RPMI7951 (cell line): ENCODE results near the gene WNT6. TPM values are rescaled to one million over a fixed set of nuclear protein-coding genes. Genes with fewer than 3 reads are reported as not detected.

ENCODE experiments used
- DNase-seq: peaks from one replicate; pipeline ENCODE4 v3.0.0-alpha.2; 2012; ENCODE audit warnings: low read depth
- total RNA-seq: library from RNA; depleted of rRNA; stranded (reverse); fragments of >200 nt; shearing (Covaris generic); gene quantifications from 2 replicates; pipeline ENCODE4 v1.2.3, GENCODE V29; 2014

Gene WNT6
- total RNA-seq, 1 experiment from 2014 or later: 4.2 TPM

DNA sequence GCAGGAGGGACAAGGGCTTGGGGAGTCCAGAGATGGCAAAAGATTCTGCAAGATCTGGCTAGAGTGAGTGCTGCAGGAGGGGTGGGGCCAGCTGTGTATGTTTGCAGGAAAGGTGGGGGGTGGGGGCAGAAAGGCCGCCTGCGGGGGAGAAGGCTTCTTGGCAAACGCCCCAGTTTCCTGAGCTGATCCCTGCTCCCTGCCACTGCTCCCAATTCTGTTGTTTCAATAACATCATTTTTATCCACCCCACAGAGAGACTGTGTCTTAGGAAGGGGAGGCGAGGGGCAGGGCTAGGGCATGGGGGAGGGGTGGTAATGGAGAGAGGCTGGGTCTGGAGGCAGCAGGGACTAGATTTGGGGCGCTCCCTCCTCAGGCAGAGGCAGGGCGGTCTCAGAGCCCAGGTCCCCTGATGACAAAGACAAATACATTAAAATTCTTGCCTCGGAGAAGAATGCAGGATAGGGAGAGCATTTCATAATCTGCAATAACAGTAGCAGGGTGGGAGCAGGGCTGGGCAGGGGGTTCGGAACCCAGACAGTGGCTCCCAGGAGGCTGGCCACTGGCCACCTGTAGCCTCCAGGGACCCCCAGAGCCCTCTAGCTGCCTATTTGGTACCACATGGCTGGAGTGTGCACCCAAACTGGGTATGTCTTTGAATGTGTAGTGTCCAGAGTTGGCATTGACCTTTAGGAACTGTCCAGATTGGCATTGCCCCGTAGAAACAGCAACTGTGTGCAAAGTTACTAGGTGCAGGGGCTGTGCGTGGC lies 2.1 kb upstream of the WNT6 start:
- DNase-seq: peak; percentile 56

GRCh38 chr2:218858138-218858445 lies 1.5 kb upstream of the WNT6 start:
- no peak for DNase-seq

DNA sequence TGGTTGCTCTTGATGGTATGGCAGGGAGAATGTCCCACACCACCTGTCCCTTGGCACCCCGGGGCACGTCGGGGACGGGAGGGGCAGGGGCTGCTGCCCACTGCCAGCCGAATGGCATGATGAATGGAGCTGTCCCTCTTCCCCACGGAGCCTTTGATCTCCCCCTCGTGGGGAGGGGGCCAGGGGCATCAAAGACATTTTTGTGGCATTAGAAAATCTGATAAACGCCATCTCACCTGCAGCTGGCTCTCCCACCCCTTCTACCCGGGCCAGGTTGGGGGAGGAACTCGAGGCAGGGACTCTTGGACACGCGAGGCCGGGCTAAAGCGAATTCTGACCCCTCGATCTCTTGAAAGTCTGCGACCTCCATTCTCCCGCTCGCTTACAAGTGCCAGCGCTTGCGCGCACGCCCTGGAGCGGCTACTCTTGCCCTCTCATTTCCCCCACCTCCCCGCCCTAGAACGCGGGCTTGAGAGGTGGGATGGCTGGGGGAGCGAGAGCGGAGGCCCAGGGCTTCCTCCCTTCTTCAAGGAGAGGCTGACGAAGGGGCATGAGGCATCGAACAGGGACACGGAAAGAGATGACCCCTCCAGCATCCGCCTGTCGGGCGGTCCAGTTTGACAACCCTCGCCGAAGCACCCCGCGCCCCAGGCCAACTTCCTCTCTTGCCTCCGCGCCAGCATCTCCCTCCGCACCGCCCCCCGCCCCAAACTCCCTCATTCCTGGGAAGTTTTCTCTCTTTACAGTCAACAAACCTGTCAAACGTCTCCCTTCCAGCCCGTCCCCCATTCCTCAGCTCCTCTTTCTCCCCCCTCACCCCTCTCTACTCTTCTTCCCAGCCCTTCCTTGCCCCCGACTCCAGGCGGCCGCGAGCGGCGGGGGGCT lies 692 bp upstream of the WNT6 start:
- DNase-seq: no peak

DNA sequence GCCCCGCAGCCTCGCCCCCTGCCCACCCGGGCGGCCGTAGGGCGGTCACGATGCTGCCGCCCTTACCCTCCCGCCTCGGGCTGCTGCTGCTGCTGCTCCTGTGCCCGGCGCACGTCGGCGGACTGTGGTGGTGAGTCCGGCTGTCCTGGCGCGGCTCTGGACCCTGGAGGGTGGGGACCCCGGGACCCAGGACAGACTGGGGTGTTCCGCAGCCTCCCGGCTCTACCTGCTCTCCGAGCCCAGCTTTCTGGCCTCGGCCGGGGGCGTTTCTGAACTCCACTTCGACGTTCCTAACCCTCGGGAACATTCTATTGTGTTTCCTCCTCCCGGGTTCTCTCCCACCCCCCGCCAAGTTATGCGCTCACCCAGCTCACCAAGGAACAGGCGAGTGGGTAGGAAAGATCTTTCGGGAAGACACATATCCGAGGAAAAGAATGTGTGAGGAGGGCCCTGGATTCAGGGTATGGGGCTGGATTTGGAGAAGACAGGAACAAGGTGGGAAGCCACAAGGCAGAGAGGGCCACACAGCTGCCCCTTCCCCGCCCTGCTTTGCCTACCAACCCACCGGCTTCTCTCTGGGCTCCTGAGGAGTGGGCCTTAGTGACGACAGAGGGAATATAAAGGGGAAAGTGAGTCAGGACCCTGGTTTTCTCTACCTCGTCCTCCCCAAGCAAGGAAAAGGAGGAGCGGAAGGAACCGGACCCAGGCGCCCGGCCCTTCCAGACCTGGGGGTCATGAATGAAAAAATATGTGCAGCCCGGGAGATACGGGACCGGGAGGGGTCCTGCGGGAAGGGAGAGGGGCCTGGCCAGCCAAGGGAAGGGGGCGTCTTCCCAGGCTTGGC lies 605 bp downstream of the WNT6 start:
- no peak for DNase-seq

- peak; percentile 97 for DNase-seq
Observed at GRCh38 chr2:218860950-218861381, 1.4 kb downstream of the WNT6 start.

GRCh38 chr2:218861645-218862318 lies 2.2 kb downstream of the WNT6 start:
- DNase-seq: no peak

GRCh38 chr2:218863021-218863520 lies 3.5 kb downstream of the WNT6 start:
- DNase-seq: no peak

DNA sequence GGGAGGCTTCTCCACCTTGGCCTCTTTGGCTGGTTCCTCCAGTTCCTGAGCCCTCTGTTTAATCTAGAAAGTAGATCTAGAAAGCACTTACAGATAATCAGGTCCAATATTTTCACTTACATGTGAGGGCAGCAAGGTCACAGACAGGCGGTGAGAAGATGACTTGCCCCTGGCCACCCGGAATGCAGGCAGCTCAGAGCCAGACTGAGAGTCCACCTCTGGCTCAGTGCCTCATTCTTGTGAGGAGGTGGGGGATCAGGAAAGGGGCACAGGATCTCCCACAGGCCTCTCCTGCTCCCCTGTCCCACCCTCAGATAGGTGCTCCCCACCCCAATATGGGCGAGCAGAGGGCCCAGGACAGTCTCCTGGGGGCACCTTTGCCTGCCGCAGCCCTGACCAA lies 5.8 kb downstream of the WNT6 start:
- no peak for DNase-seq

GRCh38 chr2:218865999-218866398 lies 6.4 kb downstream of the WNT6 start:
- DNase-seq: no peak

- DNase-seq: no peak
Observed at GRCh38 chr2:218867900-218868299, 8.3 kb downstream of the WNT6 start.

- DNase-seq: no peak
Observed at GRCh38 chr2:218869064-218869463, 9.5 kb downstream of the WNT6 start.

DNA sequence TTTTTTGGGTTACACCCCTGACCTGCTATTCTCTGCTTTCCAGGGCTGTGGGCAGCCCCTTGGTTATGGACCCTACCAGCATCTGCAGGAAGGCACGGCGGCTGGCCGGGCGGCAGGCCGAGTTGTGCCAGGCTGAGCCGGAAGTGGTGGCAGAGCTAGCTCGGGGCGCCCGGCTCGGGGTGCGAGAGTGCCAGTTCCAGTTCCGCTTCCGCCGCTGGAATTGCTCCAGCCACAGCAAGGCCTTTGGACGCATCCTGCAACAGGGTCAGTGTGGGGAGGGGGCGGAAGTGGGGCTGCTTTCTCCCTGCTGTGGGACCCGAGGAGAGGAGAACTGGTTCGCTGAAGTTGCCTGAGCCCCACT lies 11.4 kb downstream of the WNT6 start:
- no peak for DNase-seq

DNA sequence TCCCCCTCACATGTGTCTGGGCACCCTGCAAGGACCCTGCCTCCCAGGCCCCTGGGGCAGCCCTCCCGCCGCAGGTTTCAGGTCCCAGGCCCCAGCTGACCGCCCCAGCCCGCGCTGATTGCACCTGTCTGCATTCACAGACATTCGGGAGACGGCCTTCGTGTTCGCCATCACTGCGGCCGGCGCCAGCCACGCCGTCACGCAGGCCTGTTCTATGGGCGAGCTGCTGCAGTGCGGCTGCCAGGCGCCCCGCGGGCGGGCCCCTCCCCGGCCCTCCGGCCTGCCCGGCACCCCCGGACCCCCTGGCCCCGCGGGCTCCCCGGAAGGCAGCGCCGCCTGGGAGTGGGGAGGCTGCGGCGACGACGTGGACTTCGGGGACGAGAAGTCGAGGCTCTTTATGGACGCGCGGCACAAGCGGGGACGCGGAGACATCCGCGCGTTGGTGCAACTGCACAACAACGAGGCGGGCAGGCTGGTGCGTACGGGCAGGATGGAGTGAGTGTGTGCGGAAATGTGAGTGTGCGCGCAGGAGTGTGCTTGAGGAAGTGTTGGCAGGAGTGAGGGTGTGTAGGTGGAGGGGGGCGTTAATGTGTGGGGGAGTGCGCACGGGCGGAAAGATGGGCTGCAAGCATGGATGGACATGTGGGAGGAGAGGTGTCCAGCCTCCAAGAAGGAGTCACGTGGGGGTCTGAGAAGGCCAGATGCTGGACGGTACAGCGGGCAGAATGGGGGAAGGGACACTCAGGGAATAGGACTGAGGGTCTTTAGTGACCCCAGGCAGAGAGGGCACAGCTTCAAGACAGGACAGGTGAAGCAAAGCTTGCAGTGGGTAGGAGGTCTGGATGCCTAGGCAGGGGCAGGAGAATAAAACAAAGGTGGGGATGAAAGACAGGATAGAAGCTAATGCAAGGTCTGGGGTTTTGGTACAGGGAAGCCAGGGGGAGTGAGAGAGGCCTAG lies 12.0 kb downstream of the WNT6 start:
- no peak for DNase-seq

DNA sequence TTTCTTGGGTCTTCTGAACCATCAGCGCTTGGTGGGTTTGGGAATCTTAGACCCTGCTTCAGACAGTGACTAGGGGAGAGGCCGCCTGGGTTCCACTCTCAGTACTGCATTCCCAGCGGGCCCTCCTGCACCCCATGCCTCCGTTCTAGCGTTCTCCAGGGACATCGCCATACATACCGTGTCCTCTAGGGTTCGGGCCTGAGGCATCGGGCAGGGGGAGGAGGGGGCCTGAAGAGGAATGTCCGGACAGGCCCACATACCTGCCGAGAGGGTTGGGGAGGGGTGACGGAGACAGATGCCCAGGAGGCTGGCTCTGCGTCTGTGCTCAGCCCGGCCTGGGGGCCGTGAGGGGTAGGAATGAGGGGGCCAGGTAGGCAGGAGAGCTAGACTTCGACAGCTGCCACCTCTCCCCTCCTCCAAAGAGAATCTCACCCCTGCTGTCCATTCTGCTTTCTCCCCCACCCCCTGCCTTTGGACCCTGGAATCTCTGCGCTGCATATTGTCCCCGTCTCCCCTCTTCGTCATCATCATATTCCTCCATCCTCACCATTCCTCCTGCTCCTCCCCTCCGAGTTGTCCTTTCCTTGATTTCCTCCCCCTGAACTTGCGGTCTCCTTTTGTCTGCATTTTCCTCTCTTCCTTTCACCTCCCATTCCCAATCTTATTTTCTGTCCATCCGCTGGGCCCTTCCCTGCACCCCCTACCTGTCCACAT lies 13.2 kb downstream of the WNT6 start:
- no peak for DNase-seq

DNA sequence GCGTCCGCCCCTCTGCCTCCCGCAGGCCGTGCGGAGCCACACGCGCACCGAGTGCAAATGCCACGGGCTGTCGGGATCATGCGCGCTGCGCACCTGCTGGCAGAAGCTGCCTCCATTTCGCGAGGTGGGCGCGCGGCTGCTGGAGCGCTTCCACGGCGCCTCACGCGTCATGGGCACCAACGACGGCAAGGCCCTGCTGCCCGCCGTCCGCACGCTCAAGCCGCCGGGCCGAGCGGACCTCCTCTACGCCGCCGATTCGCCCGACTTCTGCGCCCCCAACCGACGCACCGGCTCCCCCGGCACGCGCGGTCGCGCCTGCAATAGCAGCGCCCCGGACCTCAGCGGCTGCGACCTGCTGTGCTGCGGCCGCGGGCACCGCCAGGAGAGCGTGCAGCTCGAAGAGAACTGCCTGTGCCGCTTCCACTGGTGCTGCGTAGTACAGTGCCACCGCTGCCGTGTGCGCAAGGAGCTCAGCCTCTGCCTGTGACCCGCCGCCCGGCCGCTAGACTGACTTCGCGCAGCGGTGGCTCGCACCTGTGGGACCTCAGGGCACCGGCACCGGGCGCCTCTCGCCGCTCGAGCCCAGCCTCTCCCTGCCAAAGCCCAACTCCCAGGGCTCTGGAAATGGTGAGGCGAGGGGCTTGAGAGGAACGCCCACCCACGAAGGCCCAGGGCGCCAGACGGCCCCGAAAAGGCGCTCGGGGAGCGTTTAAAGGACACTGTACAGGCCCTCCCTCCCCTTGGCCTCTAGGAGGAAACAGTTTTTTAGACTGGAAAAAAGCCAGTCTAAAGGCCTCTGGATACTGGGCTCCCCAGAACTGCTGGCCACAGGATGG lies 14.0 kb downstream of the WNT6 start:
- DNase-seq: no peak

- DNase-seq: no peak
Observed at GRCh38 chr2:218875692-218876246, 16.2 kb downstream of the WNT6 start.

- DNase-seq: peak; percentile 73
Observed at GRCh38 chr2:218876562-218877219, 17.1 kb downstream of the WNT6 start.

- DNase-seq: peak; percentile 62
Observed at GRCh38 chr2:218877331-218877730, 17.7 kb downstream of the WNT6 start.
